ES-I3 (cell line): ENCODE results near the gene B4GALT1.

ENCODE experiments used
- H3K36me3 ChIP-seq: 2 replicates; pipeline ENCODE4 v1.6.1; 2013; ENCODE audit warnings: mild to moderate bottlenecking, low read length, control low read depth, moderate library complexity; ENCODE audit not compliant: insufficient read depth
- H3K4me1 ChIP-seq: 2 replicates; pipeline ENCODE4 v1.6.1; 2013; ENCODE audit warnings: mild to moderate bottlenecking, control low read depth, low read length; ENCODE audit not compliant: insufficient read depth
- H3K9ac ChIP-seq: 2 replicates; pipeline ENCODE4 v1.6.1; 2013; ENCODE audit warnings: low read depth, mild to moderate bottlenecking, low read length, moderate library complexity
- H3K9me3 ChIP-seq: 2 replicates; pipeline ENCODE4 v1.6.1; 2013; ENCODE audit warnings: mild to moderate bottlenecking, low read length, moderate library complexity; ENCODE audit not compliant: control insufficient read depth, insufficient read depth

The B4GALT1 gene, protein sequence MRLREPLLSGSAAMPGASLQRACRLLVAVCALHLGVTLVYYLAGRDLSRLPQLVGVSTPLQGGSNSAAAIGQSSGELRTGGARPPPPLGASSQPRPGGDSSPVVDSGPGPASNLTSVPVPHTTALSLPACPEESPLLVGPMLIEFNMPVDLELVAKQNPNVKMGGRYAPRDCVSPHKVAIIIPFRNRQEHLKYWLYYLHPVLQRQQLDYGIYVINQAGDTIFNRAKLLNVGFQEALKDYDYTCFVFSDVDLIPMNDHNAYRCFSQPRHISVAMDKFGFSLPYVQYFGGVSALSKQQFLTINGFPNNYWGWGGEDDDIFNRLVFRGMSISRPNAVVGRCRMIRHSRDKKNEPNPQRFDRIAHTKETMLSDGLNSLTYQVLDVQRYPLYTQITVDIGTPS

DNA sequence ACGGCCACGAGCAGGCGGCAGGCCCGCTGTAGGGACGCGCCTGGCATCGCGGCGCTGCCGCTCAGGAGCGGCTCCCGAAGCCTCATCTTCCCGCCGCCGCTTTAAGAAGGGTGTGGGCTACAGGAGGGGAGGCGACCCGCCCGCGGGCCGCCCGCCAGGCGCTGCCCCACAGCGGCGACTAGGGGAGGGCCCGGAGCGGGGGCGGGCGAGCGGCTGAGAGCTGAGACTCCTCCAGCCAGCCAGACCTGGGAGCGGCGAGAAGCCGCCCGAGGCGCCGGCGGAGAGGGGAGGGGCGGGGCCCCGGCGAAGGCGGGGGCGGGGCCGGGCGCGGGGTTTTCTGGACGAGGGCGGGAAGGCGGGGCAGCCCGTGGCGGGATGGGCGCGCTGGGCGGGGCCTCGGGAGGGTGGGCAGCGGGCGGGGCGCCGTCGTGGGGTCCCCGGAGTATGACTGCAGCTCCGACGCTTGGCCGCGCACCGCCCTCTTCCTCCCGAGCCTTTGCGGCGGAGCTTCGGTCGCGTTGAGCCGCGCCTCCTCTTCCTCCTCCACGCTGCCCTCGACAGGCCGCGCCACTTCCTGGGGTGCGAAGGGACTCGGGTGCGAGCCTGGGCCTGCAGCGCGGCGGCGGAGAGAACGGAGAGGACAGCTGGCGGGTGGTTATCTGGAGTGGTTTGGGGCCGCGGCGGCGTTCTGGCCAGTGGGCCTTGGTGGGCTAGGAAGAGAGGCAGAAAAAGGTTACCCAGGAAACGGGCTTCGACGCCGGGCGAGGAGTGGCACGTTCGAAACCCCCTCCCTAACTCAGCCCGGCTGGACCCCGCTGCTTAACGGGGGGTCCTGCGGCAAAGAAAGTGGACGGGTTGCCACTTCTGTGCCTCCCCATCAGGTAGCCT lies at the start of gene B4GALT1:
Gene B4GALT1 (minus strand): TSS at position 253 of the 888 bp plus-strand sequence. CDS start 167 bp downstream, at position 86.
- Histone ChIP-seq H3K9me3 (no peaks in the 10 kb centered on the region), H3K4me1 (peaks cover 7% of the 10 kb centered on the region), H3K36me3 (no peaks in the 10 kb centered on the region), H3K9ac (peak within 1 kb of the TSS; percentile 80)

DNA sequence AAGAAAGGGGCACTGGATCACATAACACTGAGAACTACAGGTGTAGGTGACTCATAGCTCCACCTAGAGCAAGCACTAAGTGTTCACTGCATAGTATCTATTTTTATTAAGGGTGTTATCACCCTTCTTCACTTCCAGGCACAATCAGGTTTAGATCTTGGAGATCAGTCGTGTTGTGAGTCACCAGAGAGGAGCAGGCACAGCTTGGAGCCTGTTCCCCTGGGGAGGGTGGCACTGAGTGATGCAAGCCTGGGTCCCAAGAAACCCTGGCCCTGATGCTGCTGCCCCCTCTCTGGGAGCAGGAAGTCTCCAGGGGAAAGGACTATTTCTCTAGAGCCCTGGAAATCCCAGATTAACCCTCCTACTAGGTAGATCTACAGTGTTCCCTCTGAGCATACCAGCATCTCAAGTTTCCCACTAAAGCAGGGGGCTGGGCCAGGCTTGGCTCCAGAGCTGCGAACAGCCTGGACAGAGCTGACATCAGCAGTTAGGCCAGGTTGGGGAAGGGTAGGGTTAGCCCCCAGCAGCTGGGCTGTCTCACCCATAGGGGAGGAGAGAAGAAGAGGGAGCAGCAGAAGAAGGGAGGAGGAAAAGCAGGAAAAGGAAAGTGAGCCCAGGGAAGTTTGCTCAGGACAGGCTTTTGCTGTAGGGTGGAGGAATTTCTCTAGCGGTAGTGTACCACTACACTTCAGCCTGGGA lies 44.7 kb upstream of the B4GALT1 start:
- Histone ChIP-seq H3K36me3 (no peaks in the 10 kb centered on the region), H3K4me1 (peaks cover 9% of the 10 kb centered on the region), H3K9me3 (no peaks in the 10 kb centered on the region), H3K9ac (no peak overlapping the region)

- Histone ChIP-seq H3K36me3 (no peaks in the 10 kb centered on the region), H3K9ac (no peak overlapping the region), H3K9me3 (no peaks in the 10 kb centered on the region)
These were observed 43.0 kb upstream of the B4GALT1 start for GRCh38 chr9:33210006-33210715.

DNA sequence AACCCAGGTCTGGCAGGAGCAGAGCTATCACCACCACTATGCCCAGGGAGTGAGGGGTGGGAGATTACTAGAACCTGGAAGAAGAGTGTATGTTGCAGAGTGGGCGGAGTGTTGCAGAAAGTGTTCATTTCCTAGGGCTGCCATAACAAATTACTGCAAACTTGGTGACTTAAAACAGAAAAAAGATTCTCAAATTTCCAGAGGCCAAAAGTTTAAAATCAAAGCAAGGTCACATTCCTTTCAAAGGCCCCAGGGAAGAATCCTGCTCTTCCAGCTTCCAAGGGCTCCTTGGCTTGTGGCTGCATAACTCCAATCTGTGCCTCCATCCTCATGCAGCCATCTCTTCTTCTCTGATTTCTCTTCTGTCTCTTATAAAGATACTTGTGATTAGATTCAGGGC lies 42.3 kb upstream of the B4GALT1 start:
- H3K9me3 ChIP-seq: no peaks in the 10 kb centered on the region
- no peak overlapping the region for H3K9ac ChIP-seq
- H3K36me3 ChIP-seq: no peaks in the 10 kb centered on the region

More at GRCh38 chr9:33210006-33210715, 43.0 kb upstream of the B4GALT1 start:
- H3K4me1 ChIP-seq: peaks cover 9% of the 10 kb centered on the region

GRCh38 chr9:33202552-33203201 lies 35.5 kb upstream of the B4GALT1 start:
- Histone ChIP-seq H3K4me1 (no peaks in the 10 kb centered on the region), H3K9me3 (no peaks in the 10 kb centered on the region), H3K9ac (no peak overlapping the region), H3K36me3 (no peaks in the 10 kb centered on the region)

More for the DNA sequence above, 42.3 kb upstream of the B4GALT1 start:
- H3K4me1 ChIP-seq: peaks cover 9% of the 10 kb centered on the region

GRCh38 chr9:33202018-33202417 lies 34.9 kb upstream of the B4GALT1 start:
- H3K9me3 ChIP-seq: no peaks in the 10 kb centered on the region
- no peaks in the 10 kb centered on the region for H3K4me1 ChIP-seq
- no peak overlapping the region for H3K9ac ChIP-seq
- H3K36me3 ChIP-seq: no peaks in the 10 kb centered on the region

- Histone ChIP-seq H3K9me3 (no peaks in the 10 kb centered on the region), H3K36me3 (no peaks in the 10 kb centered on the region), H3K9ac (no peak overlapping the region), H3K4me1 (no peaks in the 10 kb centered on the region)
These were observed 31.0 kb upstream of the B4GALT1 start for GRCh38 chr9:33198165-33198564.

GRCh38 chr9:33197279-33198152 lies 30.4 kb upstream of the B4GALT1 start:
- no peaks in the 10 kb centered on the region for H3K4me1 ChIP-seq
- H3K9ac ChIP-seq: no peak overlapping the region
- no peaks in the 10 kb centered on the region for H3K9me3 ChIP-seq
- no peaks in the 10 kb centered on the region for H3K36me3 ChIP-seq

DNA sequence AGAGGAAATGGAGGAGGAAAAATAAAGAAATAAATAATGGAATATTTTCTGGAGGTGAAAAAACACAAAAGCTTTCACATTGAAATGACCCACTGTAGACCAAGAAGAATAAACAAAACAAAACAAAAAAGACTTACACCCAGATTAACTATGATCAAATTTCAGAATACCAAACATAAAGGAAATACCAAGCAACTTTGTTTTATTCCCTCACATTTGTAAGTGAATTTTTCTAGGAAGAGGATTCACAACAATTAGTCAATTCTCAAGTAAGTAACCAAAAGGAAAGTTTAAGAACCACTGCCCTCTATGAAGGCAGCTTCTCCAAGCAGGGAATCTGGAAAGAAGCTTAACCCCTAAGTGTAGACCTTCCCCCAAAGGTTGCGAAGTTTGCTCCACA lies 29.6 kb upstream of the B4GALT1 start:
- Histone ChIP-seq H3K9ac (no peak overlapping the region), H3K9me3 (no peaks in the 10 kb centered on the region), H3K36me3 (no peaks in the 10 kb centered on the region), H3K4me1 (no peaks in the 10 kb centered on the region)

GRCh38 chr9:33193818-33194217 lies 26.7 kb upstream of the B4GALT1 start:
- Histone ChIP-seq H3K36me3 (no peaks in the 10 kb centered on the region), H3K9me3 (no peaks in the 10 kb centered on the region), H3K4me1 (no peaks in the 10 kb centered on the region), H3K9ac (no peak overlapping the region)

DNA sequence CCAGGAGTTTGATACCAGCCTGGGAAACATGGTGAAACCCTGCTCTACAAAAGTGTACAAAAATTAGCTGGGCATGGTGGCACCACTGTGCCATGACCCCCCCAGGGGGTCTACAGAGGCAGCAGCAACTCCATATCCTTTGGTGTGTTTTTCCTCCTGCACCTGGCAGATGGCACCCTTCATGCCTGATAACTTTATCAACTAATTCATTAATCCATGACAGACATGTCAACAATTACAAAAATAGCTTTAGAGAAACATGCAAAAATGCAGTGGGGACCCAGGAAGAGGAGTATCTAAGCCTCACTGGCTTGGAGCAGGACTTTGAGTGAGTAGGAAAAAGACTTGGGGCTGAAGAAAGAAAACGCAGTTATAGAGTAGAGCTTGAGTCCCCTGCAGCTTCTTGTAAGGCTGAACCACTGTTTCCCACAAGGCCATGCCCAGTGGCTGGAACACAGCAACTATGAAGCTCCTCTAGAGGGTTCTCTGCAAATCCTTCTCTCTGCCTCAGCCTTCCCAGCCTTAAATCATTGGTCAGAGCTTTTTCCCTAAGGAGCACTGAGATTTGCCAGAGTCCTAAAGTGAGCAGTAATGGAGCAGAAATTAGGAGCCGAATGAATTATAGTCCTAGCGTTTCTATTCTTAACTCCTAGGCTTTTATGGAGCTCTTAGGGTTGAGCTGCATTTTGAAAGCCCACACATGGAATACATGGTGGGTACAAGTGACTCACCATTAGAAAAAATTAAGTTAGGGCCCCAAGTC lies 25.5 kb upstream of the B4GALT1 start:
- no peaks in the 10 kb centered on the region for H3K4me1 ChIP-seq
- no peak overlapping the region for H3K9ac ChIP-seq
- no peaks in the 10 kb centered on the region for H3K9me3 ChIP-seq
- H3K36me3 ChIP-seq: no peaks in the 10 kb centered on the region

DNA sequence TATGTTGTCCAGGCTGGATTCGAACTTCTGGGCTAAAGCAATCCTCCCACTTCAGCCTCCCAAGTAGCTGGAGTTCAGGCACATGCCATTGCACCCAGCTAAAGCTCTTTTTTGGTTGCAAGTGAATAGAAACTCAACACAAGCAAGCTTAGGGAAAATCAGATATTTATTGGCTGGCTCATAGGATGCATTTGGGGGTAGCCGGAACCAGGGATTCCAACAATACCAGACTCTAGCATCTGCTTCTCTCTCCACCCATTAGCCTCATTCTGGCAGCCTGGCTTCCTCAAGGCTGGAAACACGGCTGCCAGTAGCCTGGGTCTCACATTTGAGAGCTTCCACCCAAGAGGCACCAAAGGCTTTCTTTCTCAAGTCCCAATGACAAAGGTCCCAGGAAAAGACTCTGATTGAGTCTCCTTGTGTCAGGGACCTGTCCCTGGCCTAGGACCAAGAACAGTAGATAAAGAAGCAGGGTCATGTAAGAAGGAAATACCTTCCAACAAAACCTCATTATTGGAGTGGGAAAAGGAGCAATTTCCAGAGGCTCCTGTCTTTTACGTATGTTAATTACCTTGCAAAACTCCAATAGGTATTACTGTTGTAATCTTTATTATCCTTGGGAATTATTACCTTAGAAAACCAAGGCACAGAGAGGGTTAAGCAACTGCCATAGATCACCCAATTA lies 23.0 kb upstream of the B4GALT1 start:
- no peaks in the 10 kb centered on the region for H3K4me1 ChIP-seq
- no peaks in the 10 kb centered on the region for H3K9me3 ChIP-seq
- H3K36me3 ChIP-seq: no peaks in the 10 kb centered on the region
- H3K9ac ChIP-seq: no peak overlapping the region
